Ishikawa (cell line): ENCODE measurements around the gene TMEM254.

Experiments used
- CEBPB ChIP-seq: IDR thresholded peaks from 2 replicates; pipeline ENCODE4 v1.6.1; 2012
- CREB1 ChIP-seq: IDR thresholded peaks from 2 replicates; pipeline ENCODE4 v1.6.1; 2012; ENCODE audit warnings: low read depth
- EGR1 ChIP-seq: IDR thresholded peaks from 2 replicates; pipeline ENCODE4 v1.6.1; 2012
- EP300 ChIP-seq: IDR thresholded peaks from 2 replicates; pipeline ENCODE4 v1.6.1; 2012; ENCODE audit warnings: borderline replicate concordance
- FOXM1 ChIP-seq: IDR thresholded peaks from 2 replicates; pipeline ENCODE4 v1.6.1; 2012; ENCODE audit warnings: low read depth, borderline replicate concordance
- MAX ChIP-seq: IDR thresholded peaks from 2 replicates; pipeline ENCODE4 v1.6.1; 2012
- NFIC ChIP-seq: IDR thresholded peaks from 2 replicates; pipeline ENCODE4 v1.6.1; 2012
- RAD21 ChIP-seq: IDR thresholded peaks from 2 replicates; pipeline ENCODE4 v1.6.1; 2012; ENCODE audit warnings: low read depth
- TAF1 ChIP-seq: IDR thresholded peaks from 2 replicates; pipeline ENCODE4 v1.6.1; 2012; ENCODE audit warnings: low read depth, mild to moderate bottlenecking
- TCF12 ChIP-seq: IDR thresholded peaks from 2 replicates; pipeline ENCODE4 v1.6.1; 2012; ENCODE audit warnings: low read depth
- TEAD4 ChIP-seq: IDR thresholded peaks from 2 replicates; pipeline ENCODE4 v1.6.1; 2012
- USF1 ChIP-seq: IDR thresholded peaks from 2 replicates; pipeline ENCODE4 v1.6.1; 2012
- YY1 ChIP-seq: IDR thresholded peaks from 2 replicates; pipeline ENCODE4 v1.6.1; 2012; ENCODE audit warnings: low read depth
- ZBTB7A ChIP-seq: IDR thresholded peaks from 2 replicates; pipeline ENCODE4 v1.6.1; 2012; ENCODE audit warnings: low read depth
- TF ChIP-seq, protein P1 (sequence below): IDR thresholded peaks from 2 replicates; pipeline ENCODE4 v1.6.1; 2012; ENCODE audit warnings: low read depth, mild to moderate bottlenecking

TMEM254 gene

GRCh38 chr10:80070057-80070456, 8.4 kb upstream of the TMEM254 start:
- TF ChIP-seq NFIC (no peak), EGR1 (no peak), TEAD4 (no peak), USF1 (no peak), RAD21 (no peak)
- TF ChIP-seq, protein P1, sequence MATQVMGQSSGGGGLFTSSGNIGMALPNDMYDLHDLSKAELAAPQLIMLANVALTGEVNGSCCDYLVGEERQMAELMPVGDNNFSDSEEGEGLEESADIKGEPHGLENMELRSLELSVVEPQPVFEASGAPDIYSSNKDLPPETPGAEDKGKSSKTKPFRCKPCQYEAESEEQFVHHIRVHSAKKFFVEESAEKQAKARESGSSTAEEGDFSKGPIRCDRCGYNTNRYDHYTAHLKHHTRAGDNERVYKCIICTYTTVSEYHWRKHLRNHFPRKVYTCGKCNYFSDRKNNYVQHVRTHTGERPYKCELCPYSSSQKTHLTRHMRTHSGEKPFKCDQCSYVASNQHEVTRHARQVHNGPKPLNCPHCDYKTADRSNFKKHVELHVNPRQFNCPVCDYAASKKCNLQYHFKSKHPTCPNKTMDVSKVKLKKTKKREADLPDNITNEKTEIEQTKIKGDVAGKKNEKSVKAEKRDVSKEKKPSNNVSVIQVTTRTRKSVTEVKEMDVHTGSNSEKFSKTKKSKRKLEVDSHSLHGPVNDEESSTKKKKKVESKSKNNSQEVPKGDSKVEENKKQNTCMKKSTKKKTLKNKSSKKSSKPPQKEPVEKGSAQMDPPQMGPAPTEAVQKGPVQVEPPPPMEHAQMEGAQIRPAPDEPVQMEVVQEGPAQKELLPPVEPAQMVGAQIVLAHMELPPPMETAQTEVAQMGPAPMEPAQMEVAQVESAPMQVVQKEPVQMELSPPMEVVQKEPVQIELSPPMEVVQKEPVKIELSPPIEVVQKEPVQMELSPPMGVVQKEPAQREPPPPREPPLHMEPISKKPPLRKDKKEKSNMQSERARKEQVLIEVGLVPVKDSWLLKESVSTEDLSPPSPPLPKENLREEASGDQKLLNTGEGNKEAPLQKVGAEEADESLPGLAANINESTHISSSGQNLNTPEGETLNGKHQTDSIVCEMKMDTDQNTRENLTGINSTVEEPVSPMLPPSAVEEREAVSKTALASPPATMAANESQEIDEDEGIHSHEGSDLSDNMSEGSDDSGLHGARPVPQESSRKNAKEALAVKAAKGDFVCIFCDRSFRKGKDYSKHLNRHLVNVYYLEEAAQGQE, result no peak

DNA sequence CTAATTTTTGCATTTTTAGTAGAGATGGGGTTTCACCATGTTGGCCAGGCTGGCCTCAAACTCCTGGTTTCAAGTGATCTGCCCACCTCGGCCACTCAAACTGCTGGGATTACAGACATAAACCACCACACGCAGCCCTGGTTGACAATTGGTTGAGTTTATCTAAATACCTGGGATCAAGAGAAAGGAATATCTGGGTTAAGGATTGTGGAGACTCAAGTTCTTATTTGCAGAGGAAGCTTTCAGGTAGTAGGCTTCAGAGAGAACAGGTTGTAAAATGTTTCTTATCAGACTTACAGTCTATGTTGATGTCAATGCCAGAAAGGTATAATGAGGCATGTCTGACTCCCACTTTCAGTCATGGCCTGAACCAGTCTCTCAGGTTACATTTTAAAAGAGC, 5.9 kb upstream of the TMEM254 start:
- TF ChIP-seq YY1, result no peak
- no peak for TF ChIP-seq USF1
- no peak for TF ChIP-seq ZBTB7A
- TF ChIP-seq TCF12, result no peak
- TF ChIP-seq MAX, result no peak
- TF ChIP-seq TAF1, result no peak
- no peak for TF ChIP-seq EP300
- no peak for TF ChIP-seq EGR1
- TF ChIP-seq NFIC, result no peak
- TF ChIP-seq, protein P1, result no peak

DNA sequence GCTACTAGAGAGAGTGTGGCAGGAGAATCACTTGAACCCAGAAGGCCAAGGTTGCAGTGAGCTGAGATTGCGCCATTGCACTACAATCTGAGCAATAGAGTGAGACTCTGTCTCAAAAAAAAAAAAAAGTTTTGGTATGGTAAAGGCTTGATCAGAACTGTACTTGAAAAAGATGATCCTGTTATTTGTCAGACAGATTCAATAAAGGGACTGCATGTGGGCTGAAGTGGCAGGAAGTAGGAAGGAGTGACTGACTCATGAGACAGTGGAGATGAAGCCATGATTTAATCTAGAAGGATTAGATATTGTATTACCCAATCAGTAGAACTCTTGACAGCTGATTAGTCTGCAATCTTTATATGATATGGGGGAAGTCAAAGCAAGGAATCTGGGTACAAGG, 2.7 kb upstream of the TMEM254 start:
- TF ChIP-seq ZBTB7A (no peak), TEAD4 (no peak)

DNA sequence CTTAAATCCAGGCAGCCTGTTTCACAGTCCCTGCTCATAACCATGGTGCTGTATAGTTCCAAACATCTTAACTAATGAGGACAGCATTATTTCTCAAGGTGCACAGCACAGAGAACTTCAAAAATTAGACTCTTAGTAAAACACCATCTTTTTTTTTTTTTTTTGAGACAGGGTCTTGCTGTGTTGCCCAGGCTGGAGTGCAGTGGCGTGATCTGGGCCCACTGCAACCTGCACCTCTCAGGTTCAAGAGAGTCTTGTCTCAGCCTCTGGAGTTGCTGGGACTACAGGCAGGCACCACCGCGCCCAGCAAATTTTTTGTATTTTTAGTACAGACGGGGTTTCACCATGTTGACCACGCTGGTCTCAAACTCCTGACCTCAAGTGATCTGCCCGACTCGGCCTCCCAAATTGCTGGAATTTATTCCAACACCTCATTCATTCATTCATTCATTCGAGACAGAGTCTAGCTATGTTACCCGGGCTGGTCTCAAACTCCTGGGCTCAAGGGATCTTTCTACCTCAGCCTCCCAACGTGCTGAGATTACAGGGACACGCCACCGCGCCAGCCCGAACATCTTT, 507 bp upstream of the TMEM254 start:
- no peak for TF ChIP-seq TCF12
- TF ChIP-seq CREB1, result no peak
- TF ChIP-seq ZBTB7A, result no peak
- no peak for TF ChIP-seq YY1
- no peak for TF ChIP-seq RAD21
- no peak for TF ChIP-seq MAX
- TF ChIP-seq CEBPB, result no peak
- no peak for TF ChIP-seq EP300
- no peak for TF ChIP-seq TEAD4
- no peak for TF ChIP-seq EGR1

- no peak for TF ChIP-seq EP300
- TF ChIP-seq MAX, result no peak
- no peak for TF ChIP-seq YY1
- no peak for TF ChIP-seq FOXM1
- no peak for TF ChIP-seq EGR1
- no peak for TF ChIP-seq RAD21
- TF ChIP-seq, protein P1, result no peak
- no peak for TF ChIP-seq CREB1
- TF ChIP-seq TAF1, result no peak
- no peak for TF ChIP-seq USF1
- no peak for TF ChIP-seq TEAD4
- TF ChIP-seq TCF12, result no peak
- TF ChIP-seq ZBTB7A, result no peak
- no peak for TF ChIP-seq NFIC
- no peak for TF ChIP-seq CEBPB
Measured at GRCh38 chr10:80079312-80079719, 851 bp downstream of the TMEM254 start.
